Hepatocyte (in vitro differentiated cells): ENCODE data around the gene TUG1. TPM values are rescaled to one million over a fixed set of nuclear protein-coding genes. Genes with fewer than 3 reads are reported as not detected.

Experiments used
- DNase-seq: peaks from one replicate; pipeline ENCODE4 v3.0.0-alpha.2; 2016; ENCODE audit warnings: low spot score
- H2AFZ ChIP-seq: fragments of 200-600 bp; sonication (generic); 2 replicates; pipeline ENCODE4 v1.6.0; 2016; ENCODE audit warnings: antibody characterized with exemption, mild to moderate bottlenecking
- H3K27ac ChIP-seq: fragments of 200-600 bp; sonication (generic); 2 replicates; pipeline ENCODE4 v1.5.1; 2016; ENCODE audit warnings: mild to moderate bottlenecking
- H3K27me3 ChIP-seq: fragments of 200-600 bp; sonication (generic); 2 replicates; pipeline ENCODE4 v1.6.1; 2016
- H3K36me3 ChIP-seq: fragments of 200-600 bp; sonication (generic); replicated peaks from 2 replicates; pipeline ENCODE4 v1.5.1; 2016; ENCODE audit warnings: low read depth; ENCODE audit not compliant: insufficient read depth
- H3K4me1 ChIP-seq: fragments of 200-600 bp; sonication (generic); 2 replicates; pipeline ENCODE4 v1.5.1; 2016; ENCODE audit warnings: mild to moderate bottlenecking, moderate library complexity; ENCODE audit not compliant: insufficient read depth
- H3K4me2 ChIP-seq: fragments of 200-600 bp; sonication (generic); 2 replicates; pipeline ENCODE4 v1.6.0; 2016
- H3K4me3 ChIP-seq: fragments of 200-600 bp; sonication (generic); 2 replicates; pipeline ENCODE4 v1.5.1; 2016; ENCODE audit warnings: mild to moderate bottlenecking
- H3K79me2 ChIP-seq: fragments of 200-600 bp; sonication (generic); 2 replicates; pipeline ENCODE4 v1.6.0; 2017; ENCODE audit warnings: mild to moderate bottlenecking
- H3K9me2 ChIP-seq: fragments of 200-600 bp; sonication (generic); replicated peaks from 2 replicates; pipeline ENCODE4 v1.6.0; 2017; ENCODE audit warnings: mild to moderate bottlenecking; ENCODE audit not compliant: insufficient read depth
- H3K9me3 ChIP-seq: fragments of 200-600 bp; sonication (generic); 2 replicates; pipeline ENCODE4 v1.5.1; 2016; ENCODE audit warnings: low read depth, mild to moderate bottlenecking
- H4K20me1 ChIP-seq: fragments of 200-600 bp; sonication (generic); 2 replicates; pipeline ENCODE4 v1.6.0; 2016; ENCODE audit warnings: mild to moderate bottlenecking; ENCODE audit not compliant: insufficient read depth, poor library complexity, severe bottlenecking
- EZH2 ChIP-seq: fragments of 200-600 bp; sonication (generic); IDR thresholded peaks from 2 replicates; pipeline ENCODE4 v1.6.1; 2016; ENCODE audit warnings: antibody characterized with exemption, mild to moderate bottlenecking, borderline replicate concordance
- EZH2phosphoT487 ChIP-seq: fragments of 200-600 bp; sonication (generic); IDR thresholded peaks from one replicate; pipeline ENCODE4 v1.6.1; 2018; ENCODE audit warnings: antibody characterized with exemption, mild to moderate bottlenecking, low read depth, moderate library complexity; ENCODE audit not compliant: unreplicated experiment, severe bottlenecking
- WGBS: methylation state at CpG from one replicate; pipeline ENCODE4 v1.1.6; 2016; ENCODE audit warnings: low lambda C conversion rate; ENCODE audit errors: missing lambda C conversion rate; 5-methylcytosine and 5-hydroxymethylcytosine counted together
- polyA plus RNA-seq: library from polyadenylated mRNA; unstranded; fragments of >200 nt; fragmentation: Nextera tagmentation; extraction: Ambion mirVana; gene quantifications from 2 replicates; pipeline ENCODE4 v1.2.1, GENCODE V29; 2016
- total RNA-seq: library from RNA; depleted of rRNA; stranded (reverse); fragments of >200 nt; gene quantifications from 2 replicates; pipeline ENCODE4 v1.2.3, GENCODE V29; 2014
- TF ChIP-seq, protein P1 (sequence below): fragments of 200-600 bp; sonication (generic); IDR thresholded peaks from 2 replicates; pipeline ENCODE4 v1.5.1; 2016; ENCODE audit warnings: antibody characterized with exemption, mild to moderate bottlenecking; ENCODE audit not compliant: poor library complexity

TUG1 gene
- total and polyA plus RNA-seq, 2 experiments from 2014 or later = 33.9 to 99.3 TPM

DNA sequence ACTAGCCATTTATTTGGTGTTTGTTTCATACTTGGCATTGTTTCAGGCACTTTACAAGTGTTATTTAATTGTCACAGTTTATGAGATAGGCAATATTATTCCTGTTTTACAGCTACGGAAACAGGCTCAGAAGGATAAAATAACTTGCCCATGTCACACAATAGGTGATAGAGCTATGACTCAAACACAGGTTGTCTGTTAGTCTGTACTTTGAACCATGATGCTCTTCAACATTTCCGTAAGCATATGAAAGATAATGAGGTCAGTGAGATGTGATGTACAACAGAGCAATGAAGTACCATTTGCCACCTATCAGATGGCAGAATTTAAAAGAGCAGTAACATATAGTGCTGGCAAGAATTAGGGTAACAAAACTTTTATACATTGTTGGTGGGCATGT, 15.3 kb downstream of the TUG1 start:
- Histone ChIP-seq H4K20me1 (no peaks in the 10 kb centered on the region), H3K4me1 (no peaks in the 10 kb centered on the region), H2AFZ (no peak overlapping the region), H3K36me3 (no peaks in the 10 kb centered on the region), H3K4me3 (no peak overlapping the region), H3K27me3 (no peaks in the 10 kb centered on the region), H3K27ac (peak overlapping the region; percentile 66), H3K4me2 (no peak overlapping the region), H3K79me2 (no peaks in the 10 kb centered on the region), H3K9me3 (no peaks in the 10 kb centered on the region), H3K9me2 (no peaks in the 10 kb centered on the region)
- WGBS = 78% methylated on average over 2 of the region's 2 CpGs
- peak; percentile 26 for DNase-seq
- TF ChIP-seq EZH2 (no peak), EZH2phosphoT487 (no peak)
- TF ChIP-seq, protein P1, sequence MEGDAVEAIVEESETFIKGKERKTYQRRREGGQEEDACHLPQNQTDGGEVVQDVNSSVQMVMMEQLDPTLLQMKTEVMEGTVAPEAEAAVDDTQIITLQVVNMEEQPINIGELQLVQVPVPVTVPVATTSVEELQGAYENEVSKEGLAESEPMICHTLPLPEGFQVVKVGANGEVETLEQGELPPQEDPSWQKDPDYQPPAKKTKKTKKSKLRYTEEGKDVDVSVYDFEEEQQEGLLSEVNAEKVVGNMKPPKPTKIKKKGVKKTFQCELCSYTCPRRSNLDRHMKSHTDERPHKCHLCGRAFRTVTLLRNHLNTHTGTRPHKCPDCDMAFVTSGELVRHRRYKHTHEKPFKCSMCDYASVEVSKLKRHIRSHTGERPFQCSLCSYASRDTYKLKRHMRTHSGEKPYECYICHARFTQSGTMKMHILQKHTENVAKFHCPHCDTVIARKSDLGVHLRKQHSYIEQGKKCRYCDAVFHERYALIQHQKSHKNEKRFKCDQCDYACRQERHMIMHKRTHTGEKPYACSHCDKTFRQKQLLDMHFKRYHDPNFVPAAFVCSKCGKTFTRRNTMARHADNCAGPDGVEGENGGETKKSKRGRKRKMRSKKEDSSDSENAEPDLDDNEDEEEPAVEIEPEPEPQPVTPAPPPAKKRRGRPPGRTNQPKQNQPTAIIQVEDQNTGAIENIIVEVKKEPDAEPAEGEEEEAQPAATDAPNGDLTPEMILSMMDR = no peak

DNA sequence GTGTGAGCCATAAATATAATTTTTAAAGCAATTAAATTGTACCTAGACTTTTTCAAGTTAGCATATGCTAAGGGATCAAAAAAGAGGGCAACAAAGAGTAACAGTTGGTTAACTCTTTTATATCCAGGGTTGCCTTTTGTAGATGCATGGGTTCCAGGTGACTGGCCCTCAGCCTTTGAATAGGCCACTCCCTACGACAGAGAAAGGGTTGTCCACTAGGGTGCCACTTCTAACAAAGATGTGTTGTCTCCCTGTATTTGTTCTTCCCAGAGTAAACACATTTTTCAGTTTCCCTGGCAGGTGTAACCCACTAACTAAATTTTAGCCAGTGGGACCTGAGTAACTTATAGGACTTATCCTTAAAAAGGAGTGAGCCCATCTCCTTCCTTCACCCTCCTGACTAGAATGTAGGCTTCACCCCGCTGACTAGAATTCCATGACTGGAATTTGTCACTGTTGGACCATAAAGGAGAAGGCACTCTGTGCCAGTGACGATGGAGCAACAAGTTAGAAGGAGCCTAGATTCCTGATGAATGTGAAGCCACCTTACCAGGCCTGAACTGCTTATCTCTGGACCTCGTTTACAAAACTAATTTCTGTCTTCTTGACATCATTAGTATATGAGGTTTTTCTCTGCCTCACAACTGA, 16.6 kb downstream of the TUG1 start:
- H3K4me2 ChIP-seq = no peak overlapping the region
- no peaks in the 10 kb centered on the region for H3K27me3 ChIP-seq
- 76% methylated on average over 4 of the region's 4 CpGs for WGBS
- TF ChIP-seq, protein P1 = no peak
- TF ChIP-seq EZH2phosphoT487 = no peak
- TF ChIP-seq EZH2 = no peak
- no peaks in the 10 kb centered on the region for H3K79me2 ChIP-seq
- no peak overlapping the region for H2AFZ ChIP-seq
- H3K27ac ChIP-seq = no peak overlapping the region
- no peaks in the 10 kb centered on the region for H4K20me1 ChIP-seq
- DNase-seq = no peak
- H3K9me2 ChIP-seq = no peaks in the 10 kb centered on the region
- H3K36me3 ChIP-seq = no peaks in the 10 kb centered on the region
- no peaks in the 10 kb centered on the region for H3K9me3 ChIP-seq
- no peaks in the 10 kb centered on the region for H3K4me1 ChIP-seq
- H3K4me3 ChIP-seq = no peak overlapping the region

DNA sequence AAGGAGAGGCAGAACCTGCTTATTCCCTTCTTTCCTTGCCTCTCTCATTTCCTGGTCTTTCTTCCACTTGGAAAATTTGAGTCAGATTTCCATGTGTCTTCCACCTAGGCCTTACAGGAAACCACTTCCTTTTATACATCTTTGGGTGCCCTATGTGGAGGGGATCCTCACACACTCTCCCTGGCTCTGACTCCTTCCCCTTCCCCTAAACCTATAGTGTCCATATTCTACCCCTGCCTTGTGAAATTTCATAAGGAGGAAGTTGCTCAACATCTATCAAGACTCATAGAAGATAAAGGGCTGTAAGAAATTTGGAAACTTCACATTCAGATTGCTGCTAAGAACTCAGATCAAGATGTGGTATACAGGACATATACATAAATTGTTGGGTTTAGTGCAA, 20.4 kb downstream of the TUG1 start:
- no peaks in the 10 kb centered on the region for H3K79me2 ChIP-seq
- H3K9me3 ChIP-seq = no peaks in the 10 kb centered on the region
- H2AFZ ChIP-seq = no peak overlapping the region
- H3K4me2 ChIP-seq = no peak overlapping the region
- H3K27ac ChIP-seq = no peak overlapping the region
- no peaks in the 10 kb centered on the region for H3K36me3 ChIP-seq
- no peaks in the 10 kb centered on the region for H4K20me1 ChIP-seq
- no peaks in the 10 kb centered on the region for H3K27me3 ChIP-seq
- no peak for DNase-seq
- H3K9me2 ChIP-seq = no peaks in the 10 kb centered on the region
- TF ChIP-seq, protein P1 = no peak
- TF ChIP-seq EZH2 (no peak), EZH2phosphoT487 (no peak)
- no peaks in the 10 kb centered on the region for H3K4me1 ChIP-seq
- H3K4me3 ChIP-seq = no peak overlapping the region

DNA sequence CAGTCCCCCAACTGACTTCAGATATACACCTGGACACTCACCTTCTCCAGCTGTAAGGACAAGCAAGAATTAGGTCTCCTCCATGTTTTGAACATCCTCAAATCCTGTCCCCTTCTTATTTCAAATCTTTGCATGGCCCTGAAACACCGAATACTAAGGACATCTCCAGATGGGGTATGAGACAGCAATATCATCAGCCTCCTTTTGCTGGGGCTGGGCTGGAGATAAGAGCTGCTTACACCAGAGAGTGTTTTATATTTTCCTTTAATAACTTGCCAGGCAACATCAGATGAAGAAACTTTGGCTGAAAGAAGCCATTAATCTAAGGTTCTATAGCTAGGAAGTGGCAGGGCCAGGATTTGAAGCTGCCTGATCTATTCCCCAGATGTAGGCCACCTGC, 21.6 kb downstream of the TUG1 start:
- WGBS = 90% methylated on average over 1 of the region's 1 CpG
- no peak for DNase-seq
- no peak overlapping the region for H3K27ac ChIP-seq
- no peaks in the 10 kb centered on the region for H3K36me3 ChIP-seq
- no peak overlapping the region for H3K4me2 ChIP-seq
- no peak overlapping the region for H2AFZ ChIP-seq
- TF ChIP-seq EZH2phosphoT487 = no peak
- TF ChIP-seq EZH2 = no peak
- TF ChIP-seq, protein P1 = no peak
- no peaks in the 10 kb centered on the region for H3K9me2 ChIP-seq
- H3K4me3 ChIP-seq = no peak overlapping the region
- H3K27me3 ChIP-seq = no peaks in the 10 kb centered on the region
- no peaks in the 10 kb centered on the region for H3K9me3 ChIP-seq
- H3K4me1 ChIP-seq = no peaks in the 10 kb centered on the region
- no peaks in the 10 kb centered on the region for H3K79me2 ChIP-seq
- H4K20me1 ChIP-seq = no peaks in the 10 kb centered on the region
